Endodermal cell (in vitro differentiated cells): Measurements from ENCODE around the gene ITPK1. TPM values are rescaled to one million over a fixed set of nuclear protein-coding genes. Genes with fewer than 3 reads are reported as not detected.
A peak's percentile ranks its signal among the peaks of the same experiment; 100 is the strongest.

ENCODE experiments used
- DNase-seq: peaks from one replicate; pipeline ENCODE4 v3.0.0-alpha.2; 2017
- H3K27ac ChIP-seq: 2 replicates; pipeline ENCODE4 v1.5.1; 2013; ENCODE audit warnings: mild to moderate bottlenecking, low read depth, low read length, moderate library complexity
- H3K27me3 ChIP-seq: 2 replicates; pipeline ENCODE4 v1.6.1; 2013; ENCODE audit warnings: mild to moderate bottlenecking, low read length, moderate library complexity; ENCODE audit not compliant: insufficient read depth, control insufficient read depth, poor library complexity, severe bottlenecking
- H3K36me3 ChIP-seq: 2 replicates; pipeline ENCODE4 v1.7.0; 2013; ENCODE audit warnings: mild to moderate bottlenecking, low read length, moderate library complexity; ENCODE audit not compliant: control insufficient read depth, insufficient read depth
- H3K4me1 ChIP-seq: one replicate; pipeline ENCODE4 v1.7.0; 2013; ENCODE audit warnings: low read length; ENCODE audit not compliant: control insufficient read depth, insufficient read depth
- H3K4me3 ChIP-seq: 2 replicates; pipeline ENCODE4 v1.5.1; 2013; ENCODE audit warnings: mild to moderate bottlenecking, low read length, moderate library complexity
- H3K9ac ChIP-seq: 2 replicates; pipeline ENCODE4 v1.6.1; 2013; ENCODE audit warnings: mild to moderate bottlenecking, low read length, moderate library complexity; ENCODE audit not compliant: poor library complexity, severe bottlenecking; ENCODE audit errors: extremely low read depth
- H3K9me3 ChIP-seq: 2 replicates; pipeline ENCODE4 v1.6.1; 2013; ENCODE audit warnings: mild to moderate bottlenecking, low read length, moderate library complexity; ENCODE audit not compliant: control insufficient read depth
- H3K27ac Mint-ChIP-seq: 2 replicates; pipeline ENCODE4 v1.8.0; 2020; ENCODE audit warnings: mixed read lengths
- H3K27me3 Mint-ChIP-seq: 2 replicates; pipeline ENCODE4 v1.8.0; 2021; ENCODE audit warnings: mild to moderate bottlenecking, mixed read lengths; ENCODE audit not compliant: insufficient read depth
- H3K36me3 Mint-ChIP-seq: 2 replicates; pipeline ENCODE4 v1.8.0; 2020; ENCODE audit warnings: low read depth, mixed read lengths
- H3K4me1 Mint-ChIP-seq: 2 replicates; pipeline ENCODE4 v1.8.0; 2020; ENCODE audit warnings: mixed read lengths
- H3K4me3 Mint-ChIP-seq: 2 replicates; pipeline ENCODE4 v1.8.0; 2020; ENCODE audit warnings: mild to moderate bottlenecking, moderate library complexity, mixed read lengths
- H3K9me3 Mint-ChIP-seq: 2 replicates; pipeline ENCODE4 v1.8.0; 2020; ENCODE audit warnings: mild to moderate bottlenecking, mixed read lengths
- WGBS, 2 experiments: methylation state at CpG; one replicate each; pipeline versions ENCODE4 v1.1.5 to v1.1.7; 2013; ENCODE audit warnings: missing lambda C conversion rate in 2 of 2, mixed read lengths in 1 of 2; ENCODE audit not compliant: insufficient coverage in 1 of 2, insufficient read length in 1 of 2; 5-methylcytosine and 5-hydroxymethylcytosine counted together
- total RNA-seq, 2 donors: library from RNA; stranded (reverse); fragmentation: NEBNext Ultra II Directional in 1 of 2; extraction: Animal tissue kit (Norgen Biotek cat#: 25700) in 1 of 2; gene quantifications; 2 replicates in 1 of 2; 3 replicates in 1 of 2; pipeline ENCODE4 v1.2.1, GENCODE V29; 2021
- TF ChIP-seq, protein P1 (sequence below): fragments of 200-600 bp; sonication (generic); conservative IDR thresholded peaks from 2 replicates; pipeline ENCODE4 v1.5.0; 2021; ENCODE audit warnings: antibody characterized with exemption, mild to moderate bottlenecking

ITPK1 gene
- total RNA-seq, 2 donors from 2014 or later: 59.9 to 66.9 TPM

DNA sequence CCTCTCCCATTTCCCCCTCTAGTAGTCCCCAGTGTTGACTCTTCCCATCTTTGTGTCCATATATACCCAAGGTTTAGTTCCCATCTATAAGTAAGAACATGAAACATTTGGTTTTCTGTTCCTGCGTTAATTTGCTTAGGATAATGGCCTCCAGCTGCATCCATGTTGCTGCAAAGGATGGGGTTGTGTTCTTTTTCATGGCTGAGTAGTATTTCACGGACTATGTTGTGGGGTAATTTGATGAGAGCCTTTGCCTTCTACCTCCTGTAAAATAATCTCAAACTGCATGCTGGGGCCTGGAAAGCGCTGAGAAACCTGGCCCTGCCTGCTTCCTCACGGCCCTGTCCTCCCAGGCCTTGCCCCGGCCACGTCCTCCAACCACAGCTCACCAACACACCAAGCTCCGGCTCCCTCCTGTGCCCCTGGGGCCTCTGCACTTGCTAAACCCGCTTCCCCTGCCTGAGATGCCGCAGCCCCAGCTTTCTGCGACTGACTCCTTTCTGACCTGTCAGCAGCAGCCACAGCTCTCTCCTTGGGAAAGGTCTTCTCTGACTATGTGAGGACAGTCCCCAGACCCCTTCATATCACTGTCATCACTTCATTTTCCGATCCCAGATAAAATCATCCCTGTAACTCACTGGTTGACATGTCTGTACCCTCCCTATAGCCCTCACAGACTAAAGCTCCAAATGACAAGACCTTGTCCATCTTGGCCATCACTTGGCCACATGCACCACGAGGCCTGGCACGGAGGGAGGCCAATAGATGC, 19.8 kb downstream of the ITPK1 start:
- Histone ChIP-seq H3K27me3 (no peaks in the 10 kb centered on the region), H3K4me1 (no peaks in the 10 kb centered on the region), H3K36me3 (no peaks in the 10 kb centered on the region), H3K27ac (no peak overlapping the region), H3K4me3 (no peak overlapping the region), H3K9me3 (no peaks in the 10 kb centered on the region), H3K9ac (no peak overlapping the region)
- H3K27me3 Mint-ChIP-seq: no peaks in the 10 kb centered on the region
- peaks cover 17% of the 10 kb centered on the region for H3K4me1 Mint-ChIP-seq
- 90 to 95% methylated on average over 8 to 13 of the region's 13 CpGs for WGBS, 2 experiments
- H3K36me3 Mint-ChIP-seq: no peaks in the 10 kb centered on the region
- H3K27ac Mint-ChIP-seq: no peak overlapping the region
- TF ChIP-seq, protein P1, sequence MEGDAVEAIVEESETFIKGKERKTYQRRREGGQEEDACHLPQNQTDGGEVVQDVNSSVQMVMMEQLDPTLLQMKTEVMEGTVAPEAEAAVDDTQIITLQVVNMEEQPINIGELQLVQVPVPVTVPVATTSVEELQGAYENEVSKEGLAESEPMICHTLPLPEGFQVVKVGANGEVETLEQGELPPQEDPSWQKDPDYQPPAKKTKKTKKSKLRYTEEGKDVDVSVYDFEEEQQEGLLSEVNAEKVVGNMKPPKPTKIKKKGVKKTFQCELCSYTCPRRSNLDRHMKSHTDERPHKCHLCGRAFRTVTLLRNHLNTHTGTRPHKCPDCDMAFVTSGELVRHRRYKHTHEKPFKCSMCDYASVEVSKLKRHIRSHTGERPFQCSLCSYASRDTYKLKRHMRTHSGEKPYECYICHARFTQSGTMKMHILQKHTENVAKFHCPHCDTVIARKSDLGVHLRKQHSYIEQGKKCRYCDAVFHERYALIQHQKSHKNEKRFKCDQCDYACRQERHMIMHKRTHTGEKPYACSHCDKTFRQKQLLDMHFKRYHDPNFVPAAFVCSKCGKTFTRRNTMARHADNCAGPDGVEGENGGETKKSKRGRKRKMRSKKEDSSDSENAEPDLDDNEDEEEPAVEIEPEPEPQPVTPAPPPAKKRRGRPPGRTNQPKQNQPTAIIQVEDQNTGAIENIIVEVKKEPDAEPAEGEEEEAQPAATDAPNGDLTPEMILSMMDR: no peak
- no peak overlapping the region for H3K4me3 Mint-ChIP-seq
- H3K9me3 Mint-ChIP-seq: no peaks in the 10 kb centered on the region
- no peak for DNase-seq

DNA sequence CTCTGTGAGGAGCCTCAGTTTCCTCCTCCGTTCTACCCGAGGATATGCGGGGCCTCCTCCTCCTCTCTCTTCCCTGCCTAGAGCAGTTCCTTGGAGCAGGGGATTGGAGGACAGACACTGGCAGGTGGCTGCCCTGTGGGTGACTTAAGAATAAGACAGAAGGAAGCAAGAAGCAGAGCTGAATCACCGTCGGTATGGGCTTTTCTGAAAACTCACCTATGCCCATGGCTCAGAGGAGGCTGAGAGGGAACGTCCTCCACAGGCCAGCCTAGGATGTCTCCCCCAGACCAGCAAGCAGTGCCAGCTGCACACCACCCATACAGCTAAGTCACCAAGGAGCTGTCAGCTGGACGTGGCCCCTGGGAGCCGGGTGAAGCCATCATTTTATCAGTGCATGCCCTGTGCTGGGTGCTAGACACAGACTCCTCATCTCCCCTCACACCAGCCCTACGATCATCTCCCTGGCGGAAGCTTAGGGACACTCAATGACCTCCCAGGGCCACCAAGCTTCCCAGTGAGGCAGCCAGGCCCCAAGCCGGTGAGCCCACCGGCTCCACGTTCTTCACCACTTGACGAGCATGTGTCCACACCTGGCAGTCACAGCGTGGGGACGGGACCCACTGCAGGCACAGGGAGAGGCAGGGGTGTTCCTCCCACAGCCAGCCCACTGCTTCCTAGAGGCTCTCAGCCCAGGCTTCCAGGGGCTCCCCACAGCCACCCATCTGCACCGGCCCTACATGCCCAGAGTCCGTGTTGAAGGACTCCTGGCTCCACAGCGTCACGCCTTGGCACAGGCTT, 21.4 kb downstream of the ITPK1 start:
- H3K27ac Mint-ChIP-seq: peak overlapping the region; percentile 28
- Histone ChIP-seq H3K9me3 (no peaks in the 10 kb centered on the region), H3K27me3 (no peaks in the 10 kb centered on the region), H3K27ac (no peak overlapping the region), H3K9ac (no peak overlapping the region), H3K4me3 (no peak overlapping the region), H3K4me1 (no peaks in the 10 kb centered on the region), H3K36me3 (no peaks in the 10 kb centered on the region)
- WGBS, 2 experiments: 93 to 94% methylated on average over 3 to 18 of the region's 20 CpGs
- DNase-seq: no peak
- H3K9me3 Mint-ChIP-seq: no peaks in the 10 kb centered on the region
- no peak overlapping the region for H3K4me3 Mint-ChIP-seq
- peaks cover 9% of the 10 kb centered on the region for H3K4me1 Mint-ChIP-seq
- TF ChIP-seq, protein P1: no peak
- no peaks in the 10 kb centered on the region for H3K27me3 Mint-ChIP-seq
- H3K36me3 Mint-ChIP-seq: no peaks in the 10 kb centered on the region

DNA sequence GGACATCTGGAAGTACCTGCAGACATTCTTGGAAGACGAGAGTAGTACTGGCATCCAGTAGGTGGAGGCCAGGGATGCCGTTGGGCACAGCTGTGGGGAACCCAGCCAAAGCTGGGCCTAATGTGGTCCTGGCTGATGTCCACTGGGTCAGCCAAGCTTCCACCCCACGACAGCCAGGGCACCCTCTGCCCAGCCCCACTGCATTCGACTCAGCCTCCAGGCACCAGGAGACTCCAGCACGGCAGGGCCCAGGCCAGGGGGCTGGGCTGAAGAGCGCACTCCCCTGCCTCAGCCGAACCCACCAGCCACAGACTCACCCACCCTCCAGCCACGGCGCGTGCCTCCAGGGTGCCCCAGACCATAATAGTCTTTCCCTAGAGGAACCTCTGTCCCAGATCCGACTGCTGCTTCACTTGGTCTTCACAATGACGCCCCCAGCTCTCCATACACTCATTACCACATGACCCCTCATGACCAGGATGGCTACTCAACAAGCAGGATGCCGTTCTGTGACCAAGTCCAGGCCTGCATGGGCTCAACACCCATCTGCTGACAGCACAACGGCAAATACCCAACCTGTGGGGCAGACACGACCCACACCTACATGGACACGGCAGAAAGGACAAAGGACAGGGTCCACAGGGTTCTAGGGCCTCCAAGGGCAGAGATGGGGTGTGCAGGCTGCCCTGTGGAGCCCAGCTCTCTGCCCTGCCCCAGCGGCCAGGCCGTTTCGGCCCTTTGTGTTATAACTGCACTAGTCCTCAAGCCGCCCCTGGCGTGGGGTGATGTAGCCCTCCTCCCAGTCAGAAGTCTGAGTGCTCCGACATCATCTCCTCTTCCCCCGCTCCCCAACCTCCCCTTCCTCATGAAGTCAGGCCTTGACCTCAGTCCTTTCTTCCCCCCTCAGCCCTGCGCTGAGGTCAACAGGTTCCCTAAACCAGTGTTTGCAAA, 22.8 kb downstream of the ITPK1 start:
- WGBS, 2 experiments: 91 to 95% methylated on average over 17 to 24 of the region's 24 CpGs
- Mint-ChIP-seq H3K9me3 (no peaks in the 10 kb centered on the region), H3K4me1 (peaks cover 4% of the 10 kb centered on the region), H3K4me3 (no peak overlapping the region), H3K36me3 (no peaks in the 10 kb centered on the region), H3K27ac (peak overlapping the region; percentile 55), H3K27me3 (no peaks in the 10 kb centered on the region)
- Histone ChIP-seq H3K27ac (no peak overlapping the region), H3K9me3 (no peaks in the 10 kb centered on the region), H3K9ac (no peak overlapping the region), H3K4me1 (no peaks in the 10 kb centered on the region), H3K4me3 (no peak overlapping the region), H3K36me3 (no peaks in the 10 kb centered on the region), H3K27me3 (no peaks in the 10 kb centered on the region)
- TF ChIP-seq, protein P1: no peak
- DNase-seq: no peak
